Gastrocnemius medialis (tissue), 4 donors: Measurements from ENCODE around the gene DSC1.

ENCODE experiments used
- POLR2A ChIP-seq, 2 donors: fragments of 450-650 bp; IDR thresholded peaks; one replicate each; pipeline ENCODE4 v1.6.1; 2017; ENCODE audit warnings: antibody characterized with exemption in 2 of 2, mild to moderate bottlenecking in 2 of 2, moderate library complexity in 2 of 2
- TF ChIP-seq, protein P1 (sequence below), 5 experiments: fragments of 450-650 bp in 3 of 5; fragments of 200-600 bp in 2 of 5; sonication (generic) in 2 of 5; IDR thresholded peaks in 4 of 5; conservative IDR thresholded peaks in 1 of 5; 1 replicate in 4 of 5; 2 replicates in 1 of 5; pipeline ENCODE4 v1.5.1; 2016 to 2019; ENCODE audit warnings: antibody characterized with exemption in 5 of 5, mild to moderate bottlenecking in 3 of 5, moderate library complexity in 3 of 5

DNA sequence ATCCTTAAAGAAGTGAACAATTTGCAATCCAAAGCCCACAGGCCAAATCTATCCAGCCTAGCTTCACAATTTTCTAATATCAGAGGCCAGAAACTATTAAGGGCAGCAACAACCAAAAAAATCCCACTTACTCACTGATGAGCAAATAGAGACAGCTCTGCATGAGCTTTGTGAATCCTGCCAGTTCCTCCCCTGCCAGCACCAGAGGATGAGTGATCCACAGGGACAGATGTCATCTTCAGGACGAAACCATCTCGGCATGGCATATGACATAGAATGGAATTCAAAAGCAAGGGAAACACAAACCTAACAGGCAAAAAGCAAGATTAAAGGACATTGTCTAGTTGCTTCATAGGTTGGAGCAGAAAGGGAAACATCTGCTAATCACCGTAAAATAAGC is 58.2 kb downstream of the DSC1 start:
- TF ChIP-seq, protein P1, sequence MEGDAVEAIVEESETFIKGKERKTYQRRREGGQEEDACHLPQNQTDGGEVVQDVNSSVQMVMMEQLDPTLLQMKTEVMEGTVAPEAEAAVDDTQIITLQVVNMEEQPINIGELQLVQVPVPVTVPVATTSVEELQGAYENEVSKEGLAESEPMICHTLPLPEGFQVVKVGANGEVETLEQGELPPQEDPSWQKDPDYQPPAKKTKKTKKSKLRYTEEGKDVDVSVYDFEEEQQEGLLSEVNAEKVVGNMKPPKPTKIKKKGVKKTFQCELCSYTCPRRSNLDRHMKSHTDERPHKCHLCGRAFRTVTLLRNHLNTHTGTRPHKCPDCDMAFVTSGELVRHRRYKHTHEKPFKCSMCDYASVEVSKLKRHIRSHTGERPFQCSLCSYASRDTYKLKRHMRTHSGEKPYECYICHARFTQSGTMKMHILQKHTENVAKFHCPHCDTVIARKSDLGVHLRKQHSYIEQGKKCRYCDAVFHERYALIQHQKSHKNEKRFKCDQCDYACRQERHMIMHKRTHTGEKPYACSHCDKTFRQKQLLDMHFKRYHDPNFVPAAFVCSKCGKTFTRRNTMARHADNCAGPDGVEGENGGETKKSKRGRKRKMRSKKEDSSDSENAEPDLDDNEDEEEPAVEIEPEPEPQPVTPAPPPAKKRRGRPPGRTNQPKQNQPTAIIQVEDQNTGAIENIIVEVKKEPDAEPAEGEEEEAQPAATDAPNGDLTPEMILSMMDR (IDR thresholded peaks at IDR 0.05 in 4 of 5, conservative IDR thresholded peaks at IDR 0.05 in 1 of 5): no peak
- TF ChIP-seq POLR2A (IDR thresholded peaks at IDR 0.05): no peak
